Bone marrow (tissue), 2 donors: ENCODE measurements around the gene TMCC1.
"Not testable (repeated sequence)": the region's sequence is repeated elsewhere in the genome, so short reads cannot be mapped to it uniquely, and the experiment has no call there.

Experiments used
- DNase-seq, 2 donors: peaks; one replicate each; lab custom pipeline; 2025; lab: John Stamatoyannopoulos, UW

The TMCC1 gene

DNA sequence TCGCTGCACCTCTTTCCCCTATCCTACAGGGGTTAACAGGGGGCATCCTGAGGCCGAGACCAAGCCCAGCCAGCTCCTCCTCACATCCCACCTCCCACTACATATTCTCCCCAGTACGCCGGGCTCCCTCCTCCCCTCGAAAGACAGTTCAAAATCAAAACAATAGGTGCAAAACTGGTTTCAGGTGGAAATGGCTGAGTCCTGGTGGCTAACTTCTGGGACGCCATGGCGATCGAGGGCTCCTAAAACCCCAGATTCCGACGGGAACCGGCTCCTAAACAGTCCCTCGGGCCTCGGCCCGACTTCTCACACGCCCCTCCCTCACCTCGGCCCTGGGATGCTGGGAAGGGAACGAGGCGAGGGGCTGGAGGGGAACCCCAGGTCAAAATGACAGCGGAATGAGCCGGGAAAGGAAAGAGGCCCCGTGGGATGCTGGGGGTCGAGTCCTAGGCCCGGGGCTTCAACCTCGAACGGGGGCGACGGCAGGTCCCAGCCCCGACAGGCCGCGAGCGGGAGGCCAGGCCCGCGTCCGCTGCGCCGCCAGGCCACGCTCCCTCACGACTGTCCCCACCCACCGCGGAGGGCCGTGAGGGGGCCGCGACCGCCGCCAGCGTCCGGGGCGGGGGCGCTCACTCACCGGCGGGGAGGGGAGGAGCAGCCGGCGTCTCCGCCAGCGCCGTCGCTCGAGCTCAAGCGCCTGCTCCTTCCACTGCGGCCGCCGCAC is 492 bp downstream of the TMCC1 start:
- DNase-seq, result peak; percentile 41 to 84

DNA sequence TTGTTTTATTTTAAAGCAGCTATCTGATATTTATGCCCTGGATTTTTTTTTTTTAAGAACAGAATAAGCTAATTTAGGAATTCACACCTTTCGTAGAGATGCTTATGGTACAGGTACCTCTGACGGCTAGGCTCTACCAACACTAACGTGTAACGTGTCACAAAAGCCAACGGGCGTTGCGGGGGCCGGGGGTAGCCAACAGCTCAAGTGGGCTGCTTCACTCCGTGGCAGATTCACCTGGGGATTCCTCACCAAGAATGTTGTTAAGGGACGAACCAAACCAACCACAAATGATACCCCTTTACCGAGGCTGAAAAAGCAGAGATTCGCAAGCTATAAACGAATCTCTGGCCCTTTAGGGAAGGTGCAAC is 1.0 kb downstream of the TMCC1 start:
- DNase-seq, result no peak

- DNase-seq, result no peak
Measured at GRCh38 chr3:129890891-129891290, 2.6 kb downstream of the TMCC1 start.

DNA sequence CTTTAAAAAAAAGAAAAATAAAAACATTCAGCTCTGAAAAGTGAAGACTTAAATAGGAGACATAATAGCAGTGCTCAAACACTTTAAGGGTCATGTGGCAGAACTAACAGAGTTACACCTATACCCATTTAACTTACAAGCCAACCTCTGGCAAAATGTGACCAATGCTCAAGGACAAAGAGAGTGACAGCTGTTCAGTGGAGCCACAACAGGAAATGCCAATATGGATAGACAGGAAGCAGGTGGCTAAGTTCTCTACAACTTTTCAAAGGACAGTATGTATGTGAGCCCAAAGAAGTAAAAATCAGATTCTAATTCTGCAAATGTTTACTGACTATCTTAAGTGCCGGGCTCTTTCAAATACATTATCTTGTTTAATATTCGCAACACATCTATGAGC is 3.4 kb downstream of the TMCC1 start:
- peak in 1 of 2 donors; percentile 91 for DNase-seq

GRCh38 chr3:129888771-129889170 is 4.7 kb downstream of the TMCC1 start:
- DNase-seq, result no peak

- no peak for DNase-seq
Measured at GRCh38 chr3:129881261-129881660, 12.2 kb downstream of the TMCC1 start.

DNA sequence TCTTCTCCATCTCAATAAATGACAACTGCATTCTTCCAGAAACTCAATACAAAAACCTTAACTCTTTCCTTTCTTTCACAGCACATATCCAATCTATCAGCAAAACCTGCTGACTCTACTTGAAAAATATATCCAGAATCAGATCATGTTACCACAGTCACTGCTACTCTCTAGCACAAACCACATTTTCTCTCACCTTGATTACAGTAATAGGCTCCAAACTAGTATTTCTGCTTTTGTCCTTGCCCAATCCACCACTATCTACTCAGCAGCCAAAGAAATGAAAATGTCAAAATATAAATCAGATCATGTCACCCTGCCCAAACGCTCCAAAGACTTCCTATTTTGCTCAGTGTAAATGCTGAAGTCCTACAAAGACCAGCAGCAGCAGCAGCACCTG is 15.2 kb downstream of the TMCC1 start:
- no peak for DNase-seq

GRCh38 chr3:129874479-129874878 is 19.0 kb downstream of the TMCC1 start:
- DNase-seq, result not testable (repeated sequence)

- DNase-seq, result no peak
Measured at GRCh38 chr3:129868912-129869311, 24.6 kb downstream of the TMCC1 start.

- DNase-seq, result no peak
Measured at GRCh38 chr3:129867506-129868124, 25.9 kb downstream of the TMCC1 start.

GRCh38 chr3:129865806-129866205 is 27.7 kb downstream of the TMCC1 start:
- no peak for DNase-seq

- DNase-seq, result no peak
Measured at GRCh38 chr3:129864519-129864918, 29.0 kb downstream of the TMCC1 start.

- no peak for DNase-seq
Measured at GRCh38 chr3:129859272-129859671, 34.2 kb downstream of the TMCC1 start.

DNA sequence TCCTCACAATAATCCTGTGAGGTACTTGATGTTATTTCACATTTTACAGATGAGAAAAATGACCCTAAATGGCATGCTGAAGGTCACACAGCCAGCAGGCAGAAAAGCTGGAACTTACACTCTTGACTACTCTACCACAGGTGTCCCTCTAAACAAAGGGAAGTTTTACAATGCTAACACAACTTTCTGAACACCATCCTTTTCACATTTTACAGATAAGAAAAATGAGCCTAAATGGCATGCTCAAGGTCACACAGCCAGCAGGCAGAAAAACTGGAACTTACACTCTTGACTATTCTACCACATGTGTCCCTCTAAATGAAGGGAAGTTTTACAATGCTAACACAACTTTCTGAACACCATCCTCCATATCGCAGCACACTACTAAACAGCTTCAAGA is 35.6 kb downstream of the TMCC1 start:
- DNase-seq, result no peak

GRCh38 chr3:129856790-129857189 is 36.7 kb downstream of the TMCC1 start:
- not testable (repeated sequence) for DNase-seq

- DNase-seq, result peak in 1 of 2 donors; percentile 27
Measured at GRCh38 chr3:129855832-129856419, 37.6 kb downstream of the TMCC1 start.

DNA sequence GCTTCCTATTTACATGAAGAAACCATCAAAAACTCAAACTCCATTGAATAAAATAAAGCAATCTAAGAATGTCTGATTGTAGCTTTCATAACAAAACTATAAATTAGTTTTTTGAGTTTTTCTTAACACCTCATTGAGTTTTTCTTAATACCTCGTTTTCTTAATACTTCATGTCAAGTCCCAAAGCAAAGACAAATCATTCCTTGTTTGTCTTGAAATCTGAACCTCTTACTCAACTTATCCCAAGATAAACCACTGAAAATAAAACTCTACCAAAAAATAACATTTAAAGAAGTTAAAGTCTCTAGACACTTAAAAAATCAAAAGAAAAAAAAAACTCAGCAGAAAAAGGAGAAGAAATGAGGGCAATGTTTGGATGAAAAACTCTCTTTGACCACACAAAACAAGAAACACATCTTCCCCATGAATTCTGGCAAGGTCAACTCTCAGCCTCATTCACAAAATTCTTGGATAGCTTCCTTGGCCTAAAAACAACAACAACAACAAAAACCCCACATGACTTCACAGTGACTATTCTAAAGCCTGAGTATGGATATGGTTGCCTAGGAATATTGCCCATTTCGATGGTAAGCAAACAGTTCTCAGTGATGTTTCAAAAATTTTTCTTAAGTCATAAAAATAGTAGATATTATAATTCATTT is 38.2 kb downstream of the TMCC1 start:
- no peak for DNase-seq

- DNase-seq, result no peak
Measured at GRCh38 chr3:129854460-129854859, 39.1 kb downstream of the TMCC1 start.

DNA sequence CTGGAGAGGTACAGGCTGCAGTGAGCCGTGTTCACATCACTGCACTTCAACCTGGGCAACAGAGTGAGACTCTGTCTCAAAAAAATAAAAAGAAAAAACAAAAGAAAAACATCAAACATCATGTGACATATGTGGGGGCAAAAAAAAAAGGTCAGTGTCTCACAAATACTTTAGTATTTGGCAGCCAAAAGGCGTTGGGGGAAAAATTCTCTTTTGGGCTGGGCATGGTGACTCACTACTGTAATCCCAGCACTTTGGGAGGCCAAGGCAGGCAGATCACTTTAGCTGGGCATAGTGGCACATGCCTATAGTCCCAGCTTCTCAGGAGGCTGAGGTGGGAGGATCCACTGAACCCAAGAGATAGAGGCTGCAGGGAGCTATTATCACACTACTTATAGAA is 47.6 kb downstream of the TMCC1 start:
- DNase-seq, result no peak

GRCh38 chr3:129840707-129841360 is 52.7 kb downstream of the TMCC1 start:
- DNase-seq, result no peak

DNA sequence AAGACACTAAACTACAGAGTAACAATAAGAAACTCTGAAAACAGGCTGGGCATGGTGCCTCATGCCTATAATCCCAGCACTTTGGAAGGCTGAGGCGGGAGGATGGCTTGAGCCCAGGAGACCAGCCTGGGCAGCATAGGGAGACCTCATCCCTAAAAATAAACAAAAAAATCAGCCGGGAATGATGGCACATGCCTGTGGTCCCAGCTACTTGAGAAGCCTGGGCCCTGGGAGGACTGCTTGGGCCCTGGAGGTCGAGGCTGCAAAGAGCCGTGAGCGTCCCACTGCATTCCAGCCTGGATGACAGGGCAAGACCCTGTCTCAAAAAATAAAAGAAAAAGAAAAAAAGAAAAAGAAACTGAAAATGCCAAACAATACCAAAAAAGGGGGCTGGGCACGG is 55.4 kb downstream of the TMCC1 start:
- DNase-seq, result no peak

- no peak for DNase-seq
Measured at GRCh38 chr3:129837065-129837642, 56.4 kb downstream of the TMCC1 start.
